HL-60 (cell line): ENCODE data around the gene ARFGAP3.

Experiments
- DNase-seq, 2 experiments: peaks; one replicate each; pipeline ENCODE4 v3.0.0-alpha.2; 2010 to 2020; ENCODE audit warnings: low read depth in 1 of 2, low spot score in 1 of 2
- H3K27ac ChIP-seq: fragments of 250-450 bp; sonication (Bioruptor Pico); replicated peaks from 2 replicates; pipeline ENCODE4 v1.5.1; 2020; ENCODE audit warnings: mild to moderate bottlenecking, moderate library complexity
- H3K27me3 ChIP-seq: fragments of 250-450 bp; sonication (Bioruptor Pico); 2 replicates; pipeline ENCODE4 v1.5.1; 2021; ENCODE audit warnings: mild to moderate bottlenecking, moderate library complexity; ENCODE audit not compliant: insufficient read depth, poor library complexity, severe bottlenecking
- H3K4me3 ChIP-seq: replicated peaks from 2 replicates; pipeline ENCODE4 v1.5.1; 2011; ENCODE audit warnings: mild to moderate bottlenecking, control low read depth, low read length; ENCODE audit not compliant: insufficient read depth
- GABPA ChIP-seq: IDR thresholded peaks from 2 replicates; pipeline ENCODE4 v1.6.1; 2012; ENCODE audit warnings: low read depth
- POLR2AphosphoS5 ChIP-seq: IDR thresholded peaks from 2 replicates; pipeline ENCODE4 v1.6.1; 2012; ENCODE audit warnings: low read depth
- SPI1 ChIP-seq: IDR thresholded peaks from 2 replicates; pipeline ENCODE4 v1.6.1; 2012; ENCODE audit warnings: low read depth, mild to moderate bottlenecking, borderline replicate concordance
- TF ChIP-seq, protein P1 (sequence below): IDR thresholded peaks from 2 replicates; pipeline ENCODE4 v1.6.1; 2012; ENCODE audit warnings: low read depth; ENCODE audit not compliant: insufficient replicate concordance
- TF ChIP-seq, protein P2 (sequence below): IDR thresholded peaks from one replicate; pipeline ENCODE4 v1.5.1; 2011; ENCODE audit warnings: low read length, control low read depth, inconsistent platforms; ENCODE audit not compliant: insufficient read depth

ARFGAP3 gene

DNA sequence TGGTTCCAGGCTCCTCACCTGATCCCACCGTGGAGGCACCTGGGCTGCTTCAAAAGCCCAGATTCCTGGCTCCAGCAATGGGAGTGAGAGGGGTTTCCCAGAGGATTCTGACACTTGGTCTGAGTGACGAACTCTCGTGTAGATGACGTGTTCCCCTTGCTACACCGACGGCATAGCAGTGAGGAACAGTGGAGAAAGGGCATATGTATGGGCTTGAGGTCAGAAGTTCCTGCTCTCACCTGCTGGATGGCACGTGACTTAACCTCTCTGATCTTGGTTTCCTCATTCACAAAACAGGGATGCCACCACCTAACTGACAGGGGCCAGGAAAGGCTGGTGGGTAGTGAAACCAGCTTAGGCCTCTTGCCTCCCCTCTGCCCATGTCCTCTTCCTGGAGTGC lies 30.0 kb upstream of the ARFGAP3 start:
- Histone ChIP-seq H3K27ac (no peak overlapping the region), H3K27me3 (no peaks in the 10 kb centered on the region), H3K4me3 (no peak overlapping the region)
- TF ChIP-seq POLR2AphosphoS5: no peak
- TF ChIP-seq, protein P1, sequence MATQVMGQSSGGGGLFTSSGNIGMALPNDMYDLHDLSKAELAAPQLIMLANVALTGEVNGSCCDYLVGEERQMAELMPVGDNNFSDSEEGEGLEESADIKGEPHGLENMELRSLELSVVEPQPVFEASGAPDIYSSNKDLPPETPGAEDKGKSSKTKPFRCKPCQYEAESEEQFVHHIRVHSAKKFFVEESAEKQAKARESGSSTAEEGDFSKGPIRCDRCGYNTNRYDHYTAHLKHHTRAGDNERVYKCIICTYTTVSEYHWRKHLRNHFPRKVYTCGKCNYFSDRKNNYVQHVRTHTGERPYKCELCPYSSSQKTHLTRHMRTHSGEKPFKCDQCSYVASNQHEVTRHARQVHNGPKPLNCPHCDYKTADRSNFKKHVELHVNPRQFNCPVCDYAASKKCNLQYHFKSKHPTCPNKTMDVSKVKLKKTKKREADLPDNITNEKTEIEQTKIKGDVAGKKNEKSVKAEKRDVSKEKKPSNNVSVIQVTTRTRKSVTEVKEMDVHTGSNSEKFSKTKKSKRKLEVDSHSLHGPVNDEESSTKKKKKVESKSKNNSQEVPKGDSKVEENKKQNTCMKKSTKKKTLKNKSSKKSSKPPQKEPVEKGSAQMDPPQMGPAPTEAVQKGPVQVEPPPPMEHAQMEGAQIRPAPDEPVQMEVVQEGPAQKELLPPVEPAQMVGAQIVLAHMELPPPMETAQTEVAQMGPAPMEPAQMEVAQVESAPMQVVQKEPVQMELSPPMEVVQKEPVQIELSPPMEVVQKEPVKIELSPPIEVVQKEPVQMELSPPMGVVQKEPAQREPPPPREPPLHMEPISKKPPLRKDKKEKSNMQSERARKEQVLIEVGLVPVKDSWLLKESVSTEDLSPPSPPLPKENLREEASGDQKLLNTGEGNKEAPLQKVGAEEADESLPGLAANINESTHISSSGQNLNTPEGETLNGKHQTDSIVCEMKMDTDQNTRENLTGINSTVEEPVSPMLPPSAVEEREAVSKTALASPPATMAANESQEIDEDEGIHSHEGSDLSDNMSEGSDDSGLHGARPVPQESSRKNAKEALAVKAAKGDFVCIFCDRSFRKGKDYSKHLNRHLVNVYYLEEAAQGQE: no peak
- no peak for TF ChIP-seq SPI1
- DNase-seq: no peak

DNA sequence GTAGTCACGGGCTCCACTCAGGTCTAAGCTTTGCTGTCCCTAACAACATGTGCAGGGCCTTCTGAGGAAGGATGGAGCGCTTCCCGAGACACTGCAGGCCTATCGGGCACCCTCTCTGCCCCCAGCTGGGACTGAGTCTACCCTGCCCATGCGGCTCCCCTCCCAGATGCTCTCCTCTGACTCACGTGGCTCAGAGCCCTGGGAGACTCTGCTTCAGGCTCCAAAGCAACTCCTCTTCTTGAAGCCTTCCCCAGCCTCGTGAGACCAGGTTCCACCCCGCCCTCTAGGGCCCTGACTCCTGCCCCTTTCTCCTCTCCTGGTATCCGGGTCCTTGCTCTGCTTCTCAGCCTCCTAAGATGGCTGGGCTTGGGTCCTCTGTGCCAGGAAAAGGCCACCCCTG lies 28.4 kb upstream of the ARFGAP3 start:
- DNase-seq: no peak
- no peak overlapping the region for H3K27ac ChIP-seq
- H3K27me3 ChIP-seq: no peaks in the 10 kb centered on the region
- TF ChIP-seq GABPA (no peak), POLR2AphosphoS5 (no peak), SPI1 (no peak)
- TF ChIP-seq, protein P2, sequence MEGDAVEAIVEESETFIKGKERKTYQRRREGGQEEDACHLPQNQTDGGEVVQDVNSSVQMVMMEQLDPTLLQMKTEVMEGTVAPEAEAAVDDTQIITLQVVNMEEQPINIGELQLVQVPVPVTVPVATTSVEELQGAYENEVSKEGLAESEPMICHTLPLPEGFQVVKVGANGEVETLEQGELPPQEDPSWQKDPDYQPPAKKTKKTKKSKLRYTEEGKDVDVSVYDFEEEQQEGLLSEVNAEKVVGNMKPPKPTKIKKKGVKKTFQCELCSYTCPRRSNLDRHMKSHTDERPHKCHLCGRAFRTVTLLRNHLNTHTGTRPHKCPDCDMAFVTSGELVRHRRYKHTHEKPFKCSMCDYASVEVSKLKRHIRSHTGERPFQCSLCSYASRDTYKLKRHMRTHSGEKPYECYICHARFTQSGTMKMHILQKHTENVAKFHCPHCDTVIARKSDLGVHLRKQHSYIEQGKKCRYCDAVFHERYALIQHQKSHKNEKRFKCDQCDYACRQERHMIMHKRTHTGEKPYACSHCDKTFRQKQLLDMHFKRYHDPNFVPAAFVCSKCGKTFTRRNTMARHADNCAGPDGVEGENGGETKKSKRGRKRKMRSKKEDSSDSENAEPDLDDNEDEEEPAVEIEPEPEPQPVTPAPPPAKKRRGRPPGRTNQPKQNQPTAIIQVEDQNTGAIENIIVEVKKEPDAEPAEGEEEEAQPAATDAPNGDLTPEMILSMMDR: no peak
- TF ChIP-seq, protein P1: no peak
- no peak overlapping the region for H3K4me3 ChIP-seq

DNA sequence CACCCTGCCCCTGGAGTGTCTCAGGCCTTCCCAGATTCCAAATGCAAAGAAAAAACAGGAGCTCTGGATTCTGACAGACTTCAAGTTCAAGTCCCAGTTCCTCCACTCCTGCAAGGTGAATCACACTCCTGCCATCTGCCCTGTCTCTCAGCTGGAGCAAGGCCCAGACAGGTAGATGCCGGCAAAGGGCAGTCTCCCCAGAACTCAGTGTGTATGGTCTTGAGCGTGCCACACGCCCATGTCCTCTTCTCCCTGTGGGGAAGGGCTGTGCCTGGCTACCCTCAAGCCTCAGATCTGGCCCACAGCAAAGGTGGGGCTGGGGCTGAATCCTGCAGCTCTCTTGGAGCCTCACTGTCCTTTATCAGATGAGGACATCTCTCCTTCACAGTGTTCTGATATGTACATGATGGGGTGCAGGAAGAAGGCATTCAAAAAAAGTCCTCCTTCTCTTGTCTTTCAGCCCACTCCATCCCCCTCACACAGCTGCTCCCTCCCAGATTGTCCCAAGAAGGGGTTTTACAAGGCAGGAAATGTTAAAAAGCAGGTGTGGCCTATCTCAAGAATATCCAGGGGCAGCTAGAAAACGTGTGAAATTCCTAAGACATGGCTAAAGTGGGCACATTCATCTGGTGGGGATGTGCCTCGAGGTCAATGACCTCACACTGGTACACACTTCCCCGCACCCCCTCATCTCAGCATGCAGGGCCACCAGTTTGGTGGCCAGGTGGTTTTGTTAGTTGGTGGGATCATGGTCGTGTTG lies 27.7 kb upstream of the ARFGAP3 start:
- no peak for TF ChIP-seq SPI1
- no peaks in the 10 kb centered on the region for H3K27me3 ChIP-seq
- DNase-seq: no peak
- no peak overlapping the region for H3K4me3 ChIP-seq
- no peak overlapping the region for H3K27ac ChIP-seq

DNA sequence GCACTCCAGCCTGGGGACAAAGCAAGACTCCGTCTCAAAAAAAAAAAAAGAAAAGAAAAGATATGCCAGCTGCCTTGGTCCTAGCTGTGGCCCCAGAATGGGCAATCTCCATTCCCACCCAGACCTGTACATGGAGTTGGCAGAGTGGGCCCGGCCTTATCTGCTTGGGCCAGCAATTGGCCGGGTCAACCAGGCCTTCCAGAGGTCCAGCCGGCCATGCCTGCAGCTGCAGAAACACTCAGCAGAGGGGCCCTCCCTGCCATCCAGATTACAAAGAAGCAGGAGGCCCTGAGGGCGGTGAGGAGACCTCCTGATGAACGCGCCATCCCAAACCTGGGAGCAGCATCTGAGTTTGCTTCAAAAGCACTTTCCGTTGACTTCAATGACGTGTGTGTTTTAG lies 26.9 kb upstream of the ARFGAP3 start:
- Histone ChIP-seq H3K27ac (no peak overlapping the region), H3K27me3 (no peaks in the 10 kb centered on the region), H3K4me3 (no peak overlapping the region)
- no peak for DNase-seq
- no peak for TF ChIP-seq POLR2AphosphoS5

DNA sequence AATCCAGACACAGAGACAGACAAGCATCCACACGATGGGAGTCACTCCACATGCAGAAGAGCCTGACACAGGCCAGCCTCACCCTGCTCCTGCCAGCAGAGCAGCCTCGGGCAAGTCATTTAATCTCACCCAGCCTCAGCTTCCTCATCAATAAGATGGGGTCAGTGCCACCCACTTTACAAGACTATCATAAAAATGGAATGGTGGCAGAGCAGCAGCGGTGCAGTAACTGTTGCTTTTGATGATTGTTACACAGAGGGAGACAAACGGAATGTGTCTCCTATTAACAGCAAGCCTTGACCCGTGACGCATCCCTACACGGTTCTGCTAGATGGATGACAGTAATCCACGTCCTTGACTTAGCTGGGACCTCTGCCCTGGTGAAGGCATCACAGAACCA lies 26.0 kb upstream of the ARFGAP3 start:
- TF ChIP-seq, protein P1: no peak
- TF ChIP-seq GABPA (no peak), POLR2AphosphoS5 (no peak), SPI1 (no peak)
- TF ChIP-seq, protein P2: no peak
- Histone ChIP-seq H3K27me3 (no peaks in the 10 kb centered on the region), H3K27ac (no peak overlapping the region), H3K4me3 (no peak overlapping the region)
- DNase-seq: no peak
